CMK (cell line): ENCODE data around the gene JUNB.

ENCODE experiments used
- DNase-seq: peaks from one replicate; pipeline ENCODE4 v3.0.0-alpha.2; 2010; ENCODE audit warnings: low read depth

JUNB gene

DNA sequence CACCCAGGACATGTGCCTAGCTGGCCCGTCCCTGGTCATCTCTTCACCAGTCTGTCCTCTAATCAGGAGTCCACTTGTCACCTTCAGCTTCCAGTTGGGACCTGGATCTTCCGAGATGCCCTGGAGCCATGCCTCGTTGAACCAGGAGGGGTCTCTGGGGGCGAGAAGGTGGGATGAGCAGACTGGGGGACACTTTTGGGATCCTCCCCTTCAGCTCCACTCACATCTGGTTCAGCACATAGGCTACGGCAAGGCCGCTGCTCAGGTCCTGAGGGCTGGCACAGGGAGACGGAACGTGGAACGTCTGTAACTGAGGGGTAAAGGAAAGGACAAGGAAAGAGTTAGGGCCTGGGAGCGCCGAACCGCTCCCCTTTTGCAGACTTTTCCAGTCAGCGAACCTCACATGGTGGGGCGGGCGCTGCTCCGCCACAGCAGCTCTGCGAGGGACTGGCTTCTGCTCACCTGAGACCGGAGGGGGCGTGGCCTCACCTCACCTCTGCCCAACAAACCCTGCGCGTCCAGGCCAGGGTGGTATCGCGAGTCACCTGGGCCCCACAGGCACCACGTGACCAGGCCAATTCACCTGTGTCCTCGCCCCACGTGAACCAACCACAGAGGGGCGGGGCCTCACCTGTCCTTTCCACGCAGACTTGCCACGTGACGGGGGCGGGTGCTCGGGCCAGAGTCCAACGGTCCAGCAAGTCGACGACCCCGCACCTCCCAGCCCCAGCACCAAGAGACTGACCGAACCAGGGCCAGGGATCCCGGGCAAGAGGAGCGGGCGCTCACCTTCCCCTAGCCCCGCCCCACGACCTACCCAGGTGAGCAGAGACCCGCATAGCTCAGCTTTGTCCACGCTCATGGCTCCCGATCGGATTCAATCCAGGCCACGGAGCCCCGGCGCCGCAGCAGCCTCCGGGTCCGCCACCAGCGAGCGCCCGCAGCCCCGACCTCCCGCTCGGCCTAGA is 16.4 kb upstream of the JUNB start, which contains the start of gene HOOK2:
TSS of gene HOOK2 (minus strand) at position 965 of the 968 bp plus-strand sequence. CDS start at position 862, 103 bp downstream.
- no peak for DNase-seq

GRCh38 chr19:12777217-12778016 is 13.9 kb upstream of the JUNB start:
- no peak for DNase-seq

DNA sequence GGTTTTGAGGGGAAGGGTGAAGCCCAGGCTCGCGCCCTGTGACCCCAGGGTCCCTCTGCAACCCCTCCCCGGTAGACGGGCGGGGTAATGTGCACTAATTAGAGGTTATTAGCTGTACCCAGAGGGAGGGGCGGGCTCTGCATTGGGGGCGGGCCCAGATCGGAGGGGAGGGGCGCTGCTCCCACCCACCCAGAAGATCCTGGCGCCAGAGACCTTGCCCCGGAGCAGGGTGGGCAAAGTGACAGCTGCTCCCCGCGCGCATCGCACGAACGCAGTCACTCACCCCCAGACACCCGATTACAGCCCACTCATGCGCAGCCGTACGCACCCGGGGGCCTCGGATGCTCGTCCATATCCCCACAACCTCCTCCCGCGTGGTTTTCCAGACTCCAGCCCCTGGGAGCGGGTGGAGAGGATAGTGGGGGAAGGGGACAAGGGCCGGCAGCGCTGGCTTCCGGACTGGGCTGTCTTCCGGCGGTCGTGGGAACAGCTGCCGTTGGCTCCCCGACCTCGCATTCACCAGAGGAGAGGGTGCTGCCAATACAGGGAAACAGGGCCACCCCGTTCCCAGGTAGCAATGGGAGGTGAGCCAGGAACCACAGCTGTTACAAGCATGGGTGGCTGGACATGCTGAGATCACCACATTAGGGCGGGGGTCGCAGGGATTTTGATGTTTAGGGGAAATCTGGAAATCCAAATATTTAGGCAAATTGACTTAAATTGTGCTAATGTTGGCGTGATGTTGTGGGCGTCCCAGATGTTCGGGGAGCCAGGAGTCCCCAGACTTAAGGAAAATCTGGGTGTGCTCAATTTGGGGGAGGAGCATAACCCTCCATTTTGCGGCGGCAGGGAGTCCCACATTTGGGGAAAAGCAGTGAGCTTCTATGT is 13.0 kb upstream of the JUNB start:
- no peak for DNase-seq

DNA sequence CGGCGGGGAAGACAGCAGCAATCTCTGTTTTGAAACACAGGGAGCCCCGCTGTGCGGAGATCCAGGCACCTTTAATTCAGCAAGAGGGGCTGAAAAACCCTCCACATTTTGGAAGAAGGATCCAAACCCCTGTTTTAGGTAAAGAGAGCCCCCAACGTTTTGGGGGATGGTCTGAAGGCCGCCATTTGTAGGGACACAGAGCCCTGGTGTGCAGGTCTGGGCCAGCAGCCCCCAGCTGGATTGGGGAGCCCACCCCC is 12.5 kb upstream of the JUNB start:
- no peak for DNase-seq

- DNase-seq = no peak
These were observed 11.9 kb upstream of the JUNB start for GRCh38 chr19:12779162-12779993.

DNA sequence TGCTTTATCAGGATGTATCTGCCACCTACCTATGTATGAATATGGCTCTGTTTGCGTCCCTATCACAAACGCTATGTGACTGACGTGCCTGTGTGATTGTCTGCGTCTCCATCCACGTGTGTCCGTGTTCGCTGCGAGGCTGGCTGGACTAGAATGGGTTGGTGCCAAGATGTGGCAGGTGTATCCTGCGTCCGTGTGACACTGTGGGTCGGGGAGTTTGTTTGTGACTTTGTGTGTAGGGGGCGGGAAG is 9.2 kb upstream of the JUNB start:
- no peak for DNase-seq

DNA sequence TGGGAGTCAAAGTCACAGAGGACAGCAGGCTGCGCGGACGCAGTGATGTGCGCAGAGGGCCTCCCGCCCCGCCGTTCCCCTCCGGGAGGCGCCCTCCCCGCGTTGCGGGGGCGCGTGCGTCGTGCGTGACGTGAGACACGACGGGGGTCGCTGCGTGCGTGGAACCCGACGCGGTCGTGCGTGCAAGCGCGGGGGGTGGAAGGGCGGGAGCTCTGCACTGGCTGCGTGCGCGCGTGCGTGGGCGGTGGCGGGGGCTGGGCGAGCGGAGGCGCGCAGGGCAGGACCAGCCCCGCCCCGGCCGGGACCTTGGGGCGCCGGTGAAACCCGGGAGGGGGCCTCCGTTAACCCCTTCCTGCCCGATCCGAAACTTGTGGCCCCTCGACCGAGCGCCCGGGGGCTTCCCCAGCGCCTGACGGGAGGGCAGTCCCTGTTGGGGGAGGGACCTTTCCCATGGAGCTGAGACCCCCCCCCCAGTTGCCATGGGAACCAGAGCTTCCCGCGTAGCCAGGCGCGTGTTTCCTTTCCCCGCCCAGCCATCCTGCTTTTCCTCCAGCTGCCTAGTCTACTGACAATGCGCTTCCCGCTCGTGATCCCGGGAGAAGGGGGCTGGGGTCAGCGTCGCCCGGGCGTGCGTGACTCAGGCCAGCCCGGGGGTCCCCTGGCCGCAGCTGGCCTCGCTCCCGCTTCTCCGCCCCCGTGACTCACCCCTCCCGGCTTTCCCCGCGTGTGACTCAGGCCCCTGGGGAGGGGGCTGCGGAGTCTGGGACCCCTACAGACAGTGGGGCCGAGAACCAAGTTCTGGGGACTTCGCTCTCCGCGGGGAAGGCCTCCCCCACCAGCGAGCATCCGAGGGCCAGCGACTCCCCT is 8.6 kb upstream of the JUNB start:
- DNase-seq = peak; percentile 84

- DNase-seq = no peak
These were observed 7.9 kb upstream of the JUNB start for GRCh38 chr19:12783291-12783848.

DNA sequence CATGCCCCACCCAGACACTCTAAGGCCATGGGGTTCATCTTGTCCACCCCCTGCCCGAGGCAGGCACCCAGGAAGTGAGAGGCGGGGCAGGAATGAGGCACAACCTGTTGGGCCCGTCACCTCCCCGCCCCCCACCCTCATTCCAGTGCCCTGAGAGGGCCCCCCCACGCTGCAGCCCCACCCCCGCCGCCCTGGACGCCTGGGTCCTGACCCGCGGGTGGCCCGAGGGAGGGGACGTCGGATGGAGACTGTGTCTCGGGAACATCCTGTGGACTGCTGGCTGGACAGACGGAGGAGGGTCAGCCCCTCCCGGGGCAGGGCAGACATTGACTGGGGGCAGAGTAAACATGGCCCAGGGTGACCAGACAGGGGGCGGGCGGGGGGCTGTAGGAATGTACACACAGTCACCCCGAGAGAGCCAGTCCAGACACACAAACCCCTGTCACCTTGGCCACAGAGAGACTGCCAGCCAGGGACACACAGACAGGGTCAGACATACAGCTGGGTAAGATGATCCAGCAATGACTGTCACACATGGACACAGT is 7.4 kb upstream of the JUNB start:
- DNase-seq = no peak

DNA sequence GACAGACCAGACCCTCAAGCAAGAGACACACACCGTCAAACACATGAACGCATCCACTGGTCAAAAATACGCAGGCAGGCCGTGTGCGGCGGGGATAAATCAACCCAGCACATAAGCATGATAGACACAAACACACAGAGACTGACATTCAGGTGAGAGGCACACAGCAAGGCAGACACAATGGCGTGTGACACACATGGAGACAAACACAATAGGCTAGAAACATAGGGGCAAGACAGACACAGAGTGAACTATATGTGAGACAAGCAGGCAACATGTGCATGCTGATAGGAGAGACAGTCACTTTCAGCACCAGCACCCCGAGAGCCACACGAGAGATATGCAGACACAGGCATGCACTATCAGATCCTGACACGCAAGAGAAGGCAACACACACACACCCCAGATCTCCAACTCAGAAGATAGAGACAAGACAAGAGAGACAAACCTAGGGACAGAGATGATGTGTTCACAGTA is 6.9 kb upstream of the JUNB start:
- peak; percentile 90 for DNase-seq

- peak; percentile 80 for DNase-seq
These were observed 6.3 kb upstream of the JUNB start for GRCh38 chr19:12784871-12785430.

- no peak for DNase-seq
These were observed 5.8 kb upstream of the JUNB start for GRCh38 chr19:12785431-12786031.

DNA sequence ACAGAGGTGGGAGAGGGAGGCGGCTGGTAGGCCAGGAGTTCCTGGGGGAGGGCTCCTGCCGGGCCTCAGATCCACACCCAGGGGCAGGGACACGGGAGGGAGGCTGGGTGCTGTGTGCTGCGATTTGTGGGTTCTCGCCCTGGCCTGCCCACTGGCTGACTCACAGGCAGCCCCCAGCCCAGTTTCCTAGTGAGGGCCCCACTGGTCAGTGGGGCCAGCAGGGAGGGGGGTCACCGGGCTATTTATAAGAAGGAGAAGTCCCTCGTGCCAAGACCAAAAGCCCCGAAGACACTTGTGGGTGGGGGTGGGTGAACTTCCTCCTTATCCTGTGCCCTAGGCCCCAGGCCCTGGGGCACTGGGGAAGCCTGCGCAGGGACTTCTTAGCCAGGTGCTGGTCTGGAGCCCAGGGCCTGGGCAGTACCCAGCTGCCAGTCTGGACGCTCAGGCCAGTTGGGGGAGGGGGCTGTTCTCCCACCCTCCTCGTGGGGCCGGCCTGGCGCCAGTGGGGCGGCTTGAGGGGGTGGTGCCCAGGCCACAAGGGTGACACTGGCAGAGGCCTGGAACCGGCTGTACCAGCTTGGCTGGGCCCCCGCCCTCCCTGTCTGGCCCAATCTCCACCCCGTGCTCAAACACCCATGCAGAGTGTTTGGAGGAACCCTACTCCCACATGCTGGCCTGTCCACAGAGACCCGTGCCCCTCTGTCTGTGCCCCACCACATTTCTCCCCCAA is 5.0 kb upstream of the JUNB start:
- DNase-seq = peak; percentile 83

GRCh38 chr19:12786952-12787351 is 4.3 kb upstream of the JUNB start:
- DNase-seq = no peak

- DNase-seq = no peak
These were observed 3.8 kb upstream of the JUNB start for GRCh38 chr19:12787458-12787857.

DNA sequence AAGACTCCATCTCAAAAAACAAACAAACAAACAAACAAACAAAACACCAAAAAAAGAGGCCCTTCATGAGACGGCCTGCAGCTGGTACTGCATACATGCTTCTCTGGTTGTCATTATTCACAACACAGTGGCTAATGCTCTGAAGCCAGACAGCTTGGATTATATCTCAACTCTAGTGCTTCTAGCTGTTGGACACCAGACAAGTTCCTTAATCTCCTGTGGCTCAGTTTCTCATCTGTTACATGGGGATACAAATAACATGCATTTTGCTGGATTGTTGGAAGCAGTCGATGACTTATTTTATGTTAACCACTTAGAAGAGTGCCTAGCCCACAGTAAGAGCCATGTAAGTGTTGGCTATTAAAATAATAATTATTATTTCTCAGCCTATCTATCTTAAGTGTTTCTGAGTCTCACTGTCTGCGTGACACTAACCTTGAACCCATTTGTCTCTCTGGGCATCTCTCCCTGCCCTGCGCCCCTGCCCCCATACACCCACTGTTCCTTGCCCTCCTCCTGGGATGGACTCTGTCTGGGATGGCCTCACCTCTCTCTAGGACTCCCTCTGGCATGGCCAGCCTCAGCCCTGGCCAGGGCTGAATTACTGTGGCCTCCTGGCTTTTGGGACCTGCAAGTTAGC is 3.1 kb upstream of the JUNB start:
- no peak for DNase-seq

- DNase-seq = peak; percentile 79
These were observed 2.6 kb upstream of the JUNB start for GRCh38 chr19:12788682-12789097.
